Amygdala (tissue), 56 donors: ENCODE results near the gene TP53.
"Not testable (repeated sequence)": the region's sequence is repeated elsewhere in the genome, so short reads cannot be mapped to it uniquely, and the experiment has no call there.

ENCODE experiments used
- DNase-seq, 56 donors: peaks; one replicate each; lab custom pipeline; 2025; lab: John Stamatoyannopoulos, UW

TP53 gene

GRCh38 chr17:7684851-7685532 is 2.3 kb downstream of the TP53 start:
- DNase-seq = no peak

- no peak for DNase-seq
Measured at GRCh38 chr17:7677388-7678067, 9.8 kb downstream of the TP53 start.

- no peak for DNase-seq
Measured at GRCh38 chr17:7676533-7676932, 10.8 kb downstream of the TP53 start.

GRCh38 chr17:7674934-7675333 is 12.4 kb downstream of the TP53 start:
- no peak for DNase-seq

GRCh38 chr17:7673239-7673638 is 14.1 kb downstream of the TP53 start:
- no peak for DNase-seq

GRCh38 chr17:7668482-7668881 is 18.8 kb downstream of the TP53 start:
- no peak for DNase-seq

- DNase-seq = peak in 42 of 56 donors; percentile 33 to 87 (median 62)
Measured at GRCh38 chr17:7667656-7668406, 19.5 kb downstream of the TP53 start.

- DNase-seq = peak in 42 of 56 donors; percentile 24 to 81 (median 50)
Measured at GRCh38 chr17:7656958-7657609, 30.2 kb downstream of the TP53 start.

- DNase-seq = no peak
Measured at GRCh38 chr17:7655541-7655840, 31.8 kb downstream of the TP53 start.

GRCh38 chr17:7654832-7655540 is 32.3 kb downstream of the TP53 start:
- no peak for DNase-seq

- DNase-seq = peak in 2 of 56 donors; percentile 5 to 10
Measured at GRCh38 chr17:7652388-7653356, 34.6 kb downstream of the TP53 start.

GRCh38 chr17:7651665-7652387 is 35.5 kb downstream of the TP53 start:
- peak in 21 of 56 donors; percentile 16 to 70 (median 37) for DNase-seq

- DNase-seq = no peak
Measured at GRCh38 chr17:7651097-7651664, 36.1 kb downstream of the TP53 start.

- DNase-seq = peak in 42 of 56 donors; percentile 25 to 92 (median 60)
Measured at GRCh38 chr17:7650509-7651096, 36.7 kb downstream of the TP53 start, which contains the start of gene ATP1B2. Gene ATP1B2 (plus strand): TSS chr17:7650926. CDS start chr17:7651519, 593 bp downstream.

- no peak for DNase-seq
Measured at GRCh38 chr17:7647018-7647417, 40.3 kb downstream of the TP53 start.

GRCh38 chr17:7646457-7646856 is 40.8 kb downstream of the TP53 start:
- DNase-seq = no peak

- no peak for DNase-seq
Measured at GRCh38 chr17:7644775-7645174, 42.5 kb downstream of the TP53 start.

- DNase-seq = not testable (repeated sequence)
Measured at GRCh38 chr17:7641635-7642034, 45.7 kb downstream of the TP53 start.
